Stimulated activated CD8-positive, alpha-beta memory T cell treated with anti-CD3 and anti-CD28 coated beads, Interleukin-15, amount 100 ng/mL, for 24 hours (primary cell): Measurements from ENCODE around the gene SCGB1C1.

Source experiments
- DNase-seq: peaks from one replicate; pipeline ENCODE4 v3.0.0-alpha.2; 2020; ENCODE audit warnings: low read depth

The SCGB1C1 gene

DNA sequence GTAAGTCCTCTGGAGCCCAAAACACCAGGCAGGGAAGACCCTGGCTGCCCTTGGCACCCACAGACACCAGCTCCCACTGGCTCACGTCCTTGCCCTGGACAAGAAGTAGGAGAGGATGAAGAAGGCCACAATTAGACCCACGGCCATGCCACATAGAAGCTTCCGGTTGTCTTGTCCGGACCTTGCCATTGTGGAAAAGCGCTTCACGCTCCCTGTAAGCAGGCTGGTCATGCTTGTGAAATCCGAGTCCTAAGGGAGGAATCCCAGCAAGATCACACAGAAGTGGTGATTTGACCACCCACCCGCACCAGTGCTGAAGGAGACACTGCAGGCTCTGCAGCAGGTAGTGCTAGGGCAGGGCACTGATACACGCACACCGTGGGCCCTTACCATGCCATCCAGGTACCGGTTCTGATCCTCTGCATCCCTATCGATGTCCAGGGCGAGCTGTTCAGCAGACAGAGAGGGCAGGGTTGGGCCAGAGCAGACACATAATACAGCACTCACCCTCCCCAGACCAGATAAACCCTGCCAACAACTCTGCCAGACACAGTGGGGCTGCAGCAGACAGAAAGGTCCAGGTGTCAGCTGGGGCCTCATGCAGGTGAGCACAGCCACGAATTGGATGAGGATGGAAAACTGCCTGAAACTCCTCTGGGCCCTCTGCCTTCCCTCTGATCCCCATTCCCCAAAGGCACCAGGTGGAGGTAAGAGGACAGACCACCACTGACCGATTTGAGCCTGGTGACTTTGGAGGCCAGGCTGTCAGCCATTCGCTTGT lies 12.5 kb downstream of the SCGB1C1 start:
- no peak for DNase-seq

- no peak for DNase-seq
Observed at GRCh38 chr11:206002-206384, 13.1 kb downstream of the SCGB1C1 start.

DNA sequence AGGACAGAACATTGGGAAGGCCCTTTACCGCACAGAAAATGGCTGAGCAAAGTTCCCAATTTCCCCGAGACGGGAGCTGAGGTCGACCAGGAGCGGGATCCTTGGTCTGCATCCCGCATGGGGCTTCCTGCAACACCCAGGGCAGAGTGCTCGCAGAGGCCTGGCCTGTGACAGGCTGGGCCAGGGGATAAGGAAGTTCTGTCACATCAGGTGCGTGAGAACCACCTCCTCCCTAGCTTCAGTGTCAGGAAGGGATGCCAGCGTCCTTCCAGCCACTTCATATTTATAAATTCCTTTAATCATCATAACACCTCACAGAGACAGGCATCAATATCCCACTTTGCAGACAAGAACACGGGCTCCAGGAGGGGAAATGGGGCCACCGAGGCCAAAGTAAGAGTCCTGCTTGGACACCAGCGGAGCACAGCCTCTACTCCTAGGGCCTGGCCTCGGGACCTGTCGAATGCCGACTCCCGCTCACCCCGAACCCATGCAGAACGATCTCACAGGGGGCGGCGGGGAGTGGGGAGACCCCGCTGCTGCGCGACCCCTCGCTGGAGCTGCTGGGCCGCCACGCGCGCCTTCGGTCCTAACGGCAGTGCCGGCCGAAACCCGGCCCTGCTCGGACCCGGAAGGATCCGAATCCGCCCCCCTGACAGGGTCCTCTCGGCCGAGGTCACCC lies 13.8 kb downstream of the SCGB1C1 start:
- DNase-seq: no peak

DNA sequence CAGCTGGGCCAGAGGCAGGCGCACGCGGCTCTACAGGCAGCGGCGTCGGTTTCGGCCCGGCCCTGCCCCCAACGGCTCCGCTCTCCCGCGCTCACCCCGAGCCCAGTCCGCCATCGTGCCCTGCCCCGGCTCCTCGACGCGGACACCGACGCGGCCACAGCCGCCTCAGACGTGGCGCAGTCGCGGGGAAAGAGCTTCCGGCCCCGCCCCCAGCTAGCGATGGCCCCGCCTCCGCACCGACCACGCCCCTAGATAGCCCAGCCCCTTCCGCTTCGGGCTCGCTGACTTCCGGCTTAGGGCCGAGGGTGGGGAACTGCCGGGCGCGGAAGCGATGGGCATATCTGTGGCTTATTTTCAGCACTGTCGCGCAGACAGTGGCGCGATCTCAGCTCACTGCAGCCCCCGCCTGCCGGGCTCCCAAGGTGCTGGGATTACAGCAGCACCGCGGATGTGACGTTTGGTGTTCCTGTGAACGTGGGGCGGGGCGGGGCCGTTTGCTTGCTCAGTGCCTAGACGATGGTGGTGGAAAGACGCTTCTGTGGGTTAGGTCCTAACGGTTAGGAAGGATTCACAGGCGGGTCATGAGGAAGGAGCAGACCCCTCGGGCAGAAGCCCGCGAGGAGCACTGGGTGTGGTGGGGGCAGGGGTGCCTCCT lies 14.5 kb downstream of the SCGB1C1 start, which contains the start of the genes BET1L and RIC8A:
TSS of gene BET1L (minus strand) at position 192 of the 655 bp plus-strand sequence. CDS start at position 114, 78 bp downstream.
TSS of gene RIC8A (plus strand) at position 501 of the 655 bp plus-strand sequence. CDS start 1,147 bp downstream, outside the sequence.
- DNase-seq: peak; percentile 93

- no peak for DNase-seq
Observed at GRCh38 chr11:207863-208180, 14.9 kb downstream of the SCGB1C1 start.

DNA sequence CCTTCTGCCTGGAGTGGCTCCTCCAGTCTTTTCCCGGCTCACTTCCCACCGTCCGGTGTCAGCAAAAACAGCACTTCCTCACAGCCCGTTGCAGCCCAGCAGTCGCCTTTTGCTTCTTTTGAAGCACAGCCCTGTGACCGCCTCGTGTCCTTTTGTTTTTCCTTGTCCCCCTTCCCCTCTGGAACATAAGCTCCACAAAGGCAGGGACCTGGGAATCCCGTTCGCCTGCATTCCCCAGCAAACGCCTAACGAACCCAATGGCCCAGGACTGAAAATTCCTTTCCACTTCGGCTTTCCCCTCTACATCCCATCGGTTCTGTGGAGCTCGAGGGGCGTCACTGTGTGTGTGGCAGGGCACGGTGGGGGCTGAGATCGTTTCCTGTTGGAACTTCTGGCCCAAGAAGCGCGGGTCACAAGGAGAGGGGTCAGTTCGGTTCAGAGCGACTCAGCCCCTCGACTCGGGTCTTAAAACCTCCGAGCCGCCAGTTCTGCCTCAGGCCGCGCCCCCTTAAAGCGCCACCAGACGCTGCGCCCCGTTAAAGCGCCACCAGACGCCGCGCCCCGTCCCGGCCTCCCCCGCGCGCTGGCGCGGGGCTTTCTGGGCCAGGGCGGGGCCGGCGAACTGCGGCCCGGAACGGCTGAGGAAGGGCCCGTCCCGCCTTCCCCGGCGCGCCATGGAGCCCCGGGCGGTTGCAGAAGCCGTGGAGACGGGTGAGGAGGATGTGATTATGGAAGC lies 15.5 kb downstream of the SCGB1C1 start:
- DNase-seq: peak; percentile 57

DNA sequence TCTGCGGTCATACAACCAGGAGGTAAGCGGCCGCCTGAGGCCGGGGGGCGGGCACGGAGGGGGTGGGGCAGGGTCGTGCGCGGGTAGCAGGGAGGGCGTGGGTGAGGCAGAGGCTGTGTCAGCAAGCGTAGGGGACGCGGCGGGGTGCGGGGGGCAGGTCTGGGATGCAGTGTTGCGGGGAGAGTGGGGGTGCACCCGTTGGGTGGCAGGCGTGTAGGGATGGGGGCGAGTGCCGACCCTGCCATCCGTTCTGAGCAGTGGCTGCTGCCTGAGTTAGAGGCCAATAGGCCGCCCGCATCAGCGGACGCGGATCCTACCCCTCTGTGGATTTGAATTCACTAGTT lies 16.0 kb downstream of the SCGB1C1 start:
- DNase-seq: no peak

GRCh38 chr11:209275-210121 lies 16.6 kb downstream of the SCGB1C1 start:
- no peak for DNase-seq

DNA sequence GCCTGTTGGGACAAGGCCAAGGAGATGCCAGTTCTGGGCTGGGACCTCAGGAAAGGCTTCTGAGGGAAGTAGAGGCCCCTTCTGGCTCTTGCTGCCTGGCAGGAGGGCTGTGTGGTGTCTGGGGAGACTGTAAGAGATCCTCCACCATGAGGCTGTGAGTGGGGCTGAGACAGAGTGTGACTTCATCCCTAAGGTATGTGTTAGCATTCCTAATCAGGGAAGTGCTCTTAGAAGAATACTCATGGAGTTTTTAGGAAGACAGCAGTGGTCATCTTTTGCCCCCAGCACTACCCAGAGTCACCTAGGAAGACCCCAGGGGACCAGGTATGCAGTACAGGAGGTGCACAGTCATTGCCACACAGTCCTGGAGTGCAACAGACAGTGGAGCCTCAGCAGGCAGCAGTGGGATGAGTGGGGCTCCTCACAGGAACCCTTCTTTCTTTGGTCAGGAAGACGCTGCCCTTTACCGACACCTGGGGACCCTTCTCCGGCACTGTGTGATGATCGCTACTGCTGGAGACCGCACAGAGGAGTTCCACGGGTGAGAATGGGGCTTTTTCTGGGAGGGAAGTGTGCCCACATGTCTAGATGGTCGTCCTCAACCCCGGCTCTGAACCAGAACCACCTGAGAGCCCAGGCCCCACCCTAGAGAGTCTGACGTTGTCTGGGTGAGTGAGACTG lies 17.4 kb downstream of the SCGB1C1 start:
- no peak for DNase-seq

- DNase-seq: no peak
Observed at GRCh38 chr11:210803-211180, 17.9 kb downstream of the SCGB1C1 start.

DNA sequence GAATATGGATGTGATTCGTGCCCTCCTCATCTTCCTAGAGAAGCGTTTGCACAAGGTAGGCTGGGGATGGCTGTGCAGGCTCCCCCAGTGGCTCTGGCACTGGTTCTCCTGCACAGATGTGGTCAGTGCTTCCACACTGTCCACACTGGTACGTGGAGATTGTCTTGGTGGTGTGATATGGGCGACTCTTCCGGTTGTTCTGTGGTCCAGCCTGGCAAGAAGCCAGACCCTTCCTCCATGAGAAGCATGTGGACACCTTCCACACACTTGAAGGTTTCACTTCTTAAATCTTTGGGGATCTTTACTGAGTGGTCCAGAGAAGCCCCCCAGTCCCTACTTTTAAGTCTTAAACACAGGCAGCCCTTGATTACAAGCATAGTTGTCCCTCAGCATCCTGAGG lies 18.4 kb downstream of the SCGB1C1 start:
- DNase-seq: no peak

DNA sequence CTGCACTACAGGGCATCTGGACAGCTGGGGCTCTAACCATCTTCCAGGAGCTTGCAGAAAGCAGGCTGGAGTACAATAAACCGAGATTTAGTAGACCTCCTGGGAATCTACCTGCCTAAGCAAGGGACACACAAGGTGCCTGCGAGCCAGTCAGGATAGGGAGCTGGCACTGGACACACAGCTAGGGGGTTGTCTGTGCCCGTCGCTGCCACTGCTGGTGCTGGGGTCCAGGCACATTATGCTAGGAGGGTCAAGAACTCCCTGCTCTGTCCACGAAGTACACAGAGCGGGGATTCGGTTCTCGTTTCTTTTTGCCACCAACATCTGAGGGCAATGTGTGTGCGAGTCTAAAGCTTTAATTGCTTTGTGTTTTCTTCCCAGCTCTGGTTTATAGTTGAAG lies 18.9 kb downstream of the SCGB1C1 start:
- no peak for DNase-seq

- DNase-seq: no peak
Observed at GRCh38 chr11:212150-213100, 19.5 kb downstream of the SCGB1C1 start.

DNA sequence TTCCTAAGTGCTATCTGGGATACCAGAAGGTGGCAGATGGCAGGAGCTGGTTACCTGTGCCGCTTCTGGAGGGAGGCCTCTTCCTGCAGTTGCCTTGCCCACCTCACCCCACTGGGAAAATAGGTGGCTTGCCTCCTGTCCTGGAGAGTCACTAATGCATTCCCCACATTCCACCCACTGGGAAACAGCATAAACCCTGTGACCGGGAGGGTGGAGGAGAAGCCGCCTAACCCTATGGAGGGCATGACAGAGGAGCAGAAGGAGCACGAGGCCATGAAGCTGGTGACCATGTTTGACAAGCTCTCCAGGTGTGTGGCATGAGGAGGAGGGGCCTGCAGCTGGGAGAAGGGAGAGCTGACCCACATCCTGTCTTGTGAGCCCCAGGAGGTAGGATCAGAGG lies 20.2 kb downstream of the SCGB1C1 start:
- no peak for DNase-seq

GRCh38 chr11:214083-214482 lies 21.2 kb downstream of the SCGB1C1 start:
- no peak for DNase-seq

DNA sequence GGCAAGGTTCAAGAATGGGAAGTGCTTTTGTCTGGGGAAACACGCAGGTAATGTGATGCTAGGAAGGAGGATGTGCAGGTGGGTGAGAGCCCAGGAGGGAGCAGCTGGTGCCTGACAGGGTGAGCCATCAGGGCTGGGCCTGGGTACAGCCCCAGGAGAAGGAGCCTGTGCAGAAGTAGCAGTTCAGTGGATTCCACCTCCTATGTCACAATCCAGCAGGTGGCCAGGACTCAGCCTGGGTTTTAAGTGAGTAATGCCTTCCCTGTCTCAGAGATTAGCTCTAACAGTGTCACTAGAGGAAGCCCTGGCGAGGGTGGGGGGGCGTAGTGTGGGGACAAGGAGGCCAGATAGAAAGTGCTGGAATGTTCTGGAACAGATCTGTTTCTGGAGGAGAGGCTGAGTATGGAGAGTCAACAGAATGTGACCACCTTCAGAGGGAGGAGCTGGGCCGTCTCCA lies 22.7 kb downstream of the SCGB1C1 start:
- no peak for DNase-seq

DNA sequence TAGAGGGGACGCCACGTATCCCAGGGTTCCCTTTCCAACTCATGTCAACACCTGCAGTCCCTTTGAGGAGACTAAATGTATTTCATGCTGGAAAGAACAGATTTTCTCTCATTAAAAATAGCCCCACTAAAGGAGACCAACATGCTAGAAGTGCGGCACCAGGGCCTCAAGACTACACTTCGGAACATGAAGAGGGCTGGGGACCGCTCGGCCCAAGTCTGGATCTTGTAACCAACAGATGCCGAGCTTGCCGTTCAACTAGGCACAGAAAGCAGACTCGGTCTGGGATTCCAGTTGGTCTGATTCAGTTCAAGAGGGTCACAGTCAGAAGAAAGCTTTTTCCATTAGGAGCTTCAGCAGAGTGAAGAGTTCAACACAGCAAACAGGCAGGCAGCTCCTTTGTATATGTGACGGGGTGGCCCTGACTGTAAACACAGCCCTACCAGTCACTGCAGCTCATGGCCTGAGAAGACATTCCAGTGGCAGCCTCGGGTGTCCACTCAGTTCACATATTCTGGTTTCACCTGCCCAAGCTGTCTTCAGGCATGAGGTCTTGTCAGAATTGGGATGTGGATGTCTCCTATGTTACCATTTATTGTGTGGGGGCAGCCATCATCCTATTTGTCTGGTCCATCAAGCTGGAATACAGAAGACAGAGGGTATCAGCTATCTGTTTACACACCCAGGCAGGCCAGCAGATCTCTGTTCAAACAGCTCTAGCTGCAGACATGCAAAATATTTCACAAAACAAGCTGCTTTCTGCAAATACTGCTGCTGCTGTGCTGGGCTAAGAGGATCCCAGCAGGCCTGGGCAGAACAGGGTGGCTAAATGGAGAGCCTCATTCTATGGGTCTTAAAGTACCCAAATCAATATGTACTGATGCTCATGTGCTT lies 23.4 kb downstream of the SCGB1C1 start:
- DNase-seq: no peak

GRCh38 chr11:217704-218103 lies 24.8 kb downstream of the SCGB1C1 start:
- no peak for DNase-seq
